ENCODE data around the gene TRAPPC2L. TPM values are rescaled to one million over a fixed set of nuclear protein-coding genes. Genes with fewer than 3 reads are reported as not detected.

The TRAPPC2L gene
- total RNA-seq = 30.4 TPM

GRCh38 chr16:88856828-88857727, at the start of gene TRAPPC2L, which contains the start of gene GALNS:
Gene TRAPPC2L, plus strand, starts transcription at chr16:88857127. Its CDS starts 24 bp downstream, at chr16:88857151.
Gene GALNS, minus strand, starts transcription at chr16:88856947. Its CDS starts 70 bp downstream, at chr16:88856877.
- peak; percentile 97 for DNase-seq

- no peak for DNase-seq
Observed at GRCh38 chr16:88807142-88807625, 49.7 kb upstream of the TRAPPC2L start.

- no peak for DNase-seq
Observed at GRCh38 chr16:88807626-88808453, 49.1 kb upstream of the TRAPPC2L start.

GRCh38 chr16:88809068-88809675, 47.8 kb upstream of the TRAPPC2L start:
- DNase-seq = no peak

- DNase-seq = no peak
Observed at GRCh38 chr16:88809676-88810165, 47.2 kb upstream of the TRAPPC2L start.

- no peak for DNase-seq
Observed at GRCh38 chr16:88810166-88810911, 46.6 kb upstream of the TRAPPC2L start.

- DNase-seq = peak; percentile 56
Observed at GRCh38 chr16:88810912-88811768, 45.8 kb upstream of the TRAPPC2L start.

GRCh38 chr16:88811769-88812512, 45.0 kb upstream of the TRAPPC2L start, which contains the start of gene APRT:
Gene APRT, minus strand, starts transcription at chr16:88811928. Its CDS starts 29 bp downstream, at chr16:88811899.
- DNase-seq = peak; percentile 87

GRCh38 chr16:88812513-88813268, 44.2 kb upstream of the TRAPPC2L start:
- no peak for DNase-seq

GRCh38 chr16:88813269-88814143, 43.4 kb upstream of the TRAPPC2L start:
- DNase-seq = no peak

GRCh38 chr16:88814144-88814502, 42.8 kb upstream of the TRAPPC2L start:
- DNase-seq = no peak

- DNase-seq = no peak
Observed at GRCh38 chr16:88815227-88815626, 41.7 kb upstream of the TRAPPC2L start.

GRCh38 chr16:88815901-88816589, 40.9 kb upstream of the TRAPPC2L start:
- no peak for DNase-seq

GRCh38 chr16:88816736-88817535, 40.0 kb upstream of the TRAPPC2L start:
- DNase-seq = no peak

GRCh38 chr16:88817785-88818574, 38.9 kb upstream of the TRAPPC2L start:
- DNase-seq = no peak

- no peak for DNase-seq
Observed at GRCh38 chr16:88818575-88818874, 38.4 kb upstream of the TRAPPC2L start.

All from occipital lobe (tissue), 2 donors.